H1 (cell line): ENCODE data around the gene RAB36. TPM values are rescaled to one million over a fixed set of nuclear protein-coding genes. Genes with fewer than 3 reads are reported as not detected.

Experiments used
- ATF2 ChIP-seq: IDR thresholded peaks from 2 replicates; pipeline ENCODE4 v1.6.1; 2012; ENCODE audit warnings: low read length, inconsistent platforms
- CHD7 ChIP-seq: fragments of 300-600 bp; sonication (generic); IDR thresholded peaks from 2 replicates; pipeline ENCODE4 v1.7.1; 2012; ENCODE audit warnings: low read length, moderate library complexity, mild to moderate bottlenecking, inconsistent platforms; ENCODE audit not compliant: insufficient replicate concordance
- EGR1 ChIP-seq: IDR thresholded peaks from 2 replicates; pipeline ENCODE4 v1.6.1; 2011; ENCODE audit warnings: low read depth, low read length, borderline replicate concordance
- KDM1A ChIP-seq: fragments of 200-600, 300-600 bp; sonication (generic); IDR thresholded peaks from 2 replicates; pipeline ENCODE4 v1.7.1; 2016; ENCODE audit warnings: mild to moderate bottlenecking, low read length, borderline replicate concordance
- RAD21 ChIP-seq, 2 experiments: IDR thresholded peaks in 1 of 2; conservative IDR thresholded peaks in 1 of 2; 2 replicates each; pipeline ENCODE4 v1.6.1; 2011; ENCODE audit warnings: low read depth in 2 of 2, low read length in 2 of 2, improper control_type of control experiment in 1 of 2, inconsistent platforms in 1 of 2, mild to moderate bottlenecking in 1 of 2, moderate library complexity in 1 of 2
- SIRT6 ChIP-seq: IDR thresholded peaks from one replicate; pipeline ENCODE4 v1.7.1; 2012; ENCODE audit warnings: low read length, inconsistent platforms
- SP1 ChIP-seq: IDR thresholded peaks from 2 replicates; pipeline ENCODE4 v1.6.1; 2011; ENCODE audit warnings: low read depth, low read length
- SP4 ChIP-seq: IDR thresholded peaks from 2 replicates; pipeline ENCODE4 v1.6.1; 2012; ENCODE audit warnings: low read length, inconsistent platforms
- SUZ12 ChIP-seq: fragments of 200-600 bp; sonication (generic); IDR thresholded peaks from 2 replicates; pipeline ENCODE4 v1.6.1; 2012; ENCODE audit warnings: mild to moderate bottlenecking, inconsistent platforms, low read length, moderate library complexity, mixed read lengths
- TAF1 ChIP-seq: IDR thresholded peaks from 2 replicates; pipeline ENCODE4 v1.6.1; 2011; ENCODE audit warnings: mild to moderate bottlenecking, low read depth, low read length
- ZNF274 ChIP-seq: IDR thresholded peaks from 2 replicates; pipeline ENCODE4 v1.7.0; 2012; ENCODE audit warnings: low read length, borderline replicate concordance; ENCODE audit errors: extremely low read depth
- polyA plus RNA-seq, 7 experiments: library from polyadenylated mRNA; depleted of rRNA in 3 of 7; stranded (reverse) in 5 of 7; unstranded in 2 of 7; fragments of >200 nt in 5 of 7; fragments of 200-250 nt in 2 of 7; gene quantifications; 1 replicate in 5 of 7; 2 replicates in 1 of 7; 4 replicates in 1 of 7; pipeline versions ENCODE4 v1.2.1 to v1.2.3, GENCODE V29; 2011 to 2013; ENCODE audit warnings: missing spikeins in 2 of 7, mixed read lengths in 2 of 7
- total RNA-seq: library from RNA; stranded (reverse); fragmentation: NEBNext Ultra II Directional; extraction: Animal tissue kit (Norgen Biotek cat#: 25700); gene quantifications from 2 replicates; pipeline ENCODE4 v1.2.1, GENCODE V29; 2021

Gene RAB36
- total and polyA plus RNA-seq, 2 of the 8 experiments (the other 6 are each of a cell fraction or from before 2014, with no cell fraction given): 1.0 to 1.5 TPM

GRCh38 chr22:23121424-23121823 is 23.9 kb upstream of the RAB36 start (continued):
- TF ChIP-seq CHD7: no peak
- TF ChIP-seq EGR1: no peak
- no peak for TF ChIP-seq SP1
- no peak for TF ChIP-seq ZNF274
- TF ChIP-seq ATF2: no peak
- no peak for TF ChIP-seq SUZ12
- no peak for TF ChIP-seq SIRT6
- TF ChIP-seq KDM1A: no peak
- TF ChIP-seq SP4: no peak
- TF ChIP-seq RAD21 (IDR thresholded peaks at IDR 0.05 in 1 of 2, conservative IDR thresholded peaks at IDR 0.05 in 1 of 2; ENCODE audit: low read depth in 2 of 2, low read length in 2 of 2): no peak
- TF ChIP-seq TAF1: no peak
